GM19328 (cell line): Measurements from ENCODE around the gene AMH.

Experiments used
- ATAC-seq: cut with Tn5 transposase; IDR thresholded peaks from one replicate; pipeline ENCODE4 v1.9.1; 2021; ENCODE audit warnings: mild to moderate bottlenecking, moderate library complexity; ENCODE audit not compliant: unreplicated experiment

AMH gene

GRCh38 chr19:2233601-2234280 is 15.4 kb upstream of the AMH start:
- ATAC-seq, result no peak

GRCh38 chr19:2234996-2235380 is 14.1 kb upstream of the AMH start:
- no peak for ATAC-seq

- no peak for ATAC-seq
These were observed 13.6 kb upstream of the AMH start for GRCh38 chr19:2235381-2236063.

- ATAC-seq, result peak; percentile 17
These were observed 13.1 kb upstream of the AMH start for GRCh38 chr19:2236064-2236313.

GRCh38 chr19:2236314-2237050 is 12.6 kb upstream of the AMH start, which contains the start of the genes PLEKHJ1 and SF3A2:
PLEKHJ1 (minus strand) TSS chr19:2236329; CDS start chr19:2236248, 81 bp downstream.
SF3A2 (plus strand) TSS chr19:2236824; CDS start chr19:2243419, 6,595 bp downstream.
- ATAC-seq, result peak; percentile 68

- ATAC-seq, result no peak
These were observed 11.9 kb upstream of the AMH start for GRCh38 chr19:2237051-2237868.

- ATAC-seq, result no peak
These were observed 11.3 kb upstream of the AMH start for GRCh38 chr19:2237869-2238153.

- no peak for ATAC-seq
These were observed 9.9 kb upstream of the AMH start for GRCh38 chr19:2239173-2239572.

- ATAC-seq, result no peak
These were observed 9.1 kb upstream of the AMH start for GRCh38 chr19:2239771-2240770.

GRCh38 chr19:2240881-2241760 is 8.0 kb upstream of the AMH start:
- ATAC-seq, result no peak

- ATAC-seq, result no peak
These were observed 7.0 kb upstream of the AMH start for GRCh38 chr19:2242092-2242537.

- ATAC-seq, result no peak
These were observed 6.3 kb upstream of the AMH start for GRCh38 chr19:2242816-2243215.

- ATAC-seq, result no peak
These were observed 5.6 kb upstream of the AMH start for GRCh38 chr19:2243274-2244124.

GRCh38 chr19:2244125-2244411 is 5.1 kb upstream of the AMH start:
- ATAC-seq, result no peak

GRCh38 chr19:2244486-2244885 is 4.6 kb upstream of the AMH start:
- ATAC-seq, result no peak

GRCh38 chr19:2245273-2245672 is 3.9 kb upstream of the AMH start:
- no peak for ATAC-seq

- ATAC-seq, result no peak
These were observed 3.0 kb upstream of the AMH start for GRCh38 chr19:2246014-2246620.

GRCh38 chr19:2246801-2247361 is 2.2 kb upstream of the AMH start:
- ATAC-seq, result no peak
